ENCODE measurements around the gene ZBTB7B.

DNA sequence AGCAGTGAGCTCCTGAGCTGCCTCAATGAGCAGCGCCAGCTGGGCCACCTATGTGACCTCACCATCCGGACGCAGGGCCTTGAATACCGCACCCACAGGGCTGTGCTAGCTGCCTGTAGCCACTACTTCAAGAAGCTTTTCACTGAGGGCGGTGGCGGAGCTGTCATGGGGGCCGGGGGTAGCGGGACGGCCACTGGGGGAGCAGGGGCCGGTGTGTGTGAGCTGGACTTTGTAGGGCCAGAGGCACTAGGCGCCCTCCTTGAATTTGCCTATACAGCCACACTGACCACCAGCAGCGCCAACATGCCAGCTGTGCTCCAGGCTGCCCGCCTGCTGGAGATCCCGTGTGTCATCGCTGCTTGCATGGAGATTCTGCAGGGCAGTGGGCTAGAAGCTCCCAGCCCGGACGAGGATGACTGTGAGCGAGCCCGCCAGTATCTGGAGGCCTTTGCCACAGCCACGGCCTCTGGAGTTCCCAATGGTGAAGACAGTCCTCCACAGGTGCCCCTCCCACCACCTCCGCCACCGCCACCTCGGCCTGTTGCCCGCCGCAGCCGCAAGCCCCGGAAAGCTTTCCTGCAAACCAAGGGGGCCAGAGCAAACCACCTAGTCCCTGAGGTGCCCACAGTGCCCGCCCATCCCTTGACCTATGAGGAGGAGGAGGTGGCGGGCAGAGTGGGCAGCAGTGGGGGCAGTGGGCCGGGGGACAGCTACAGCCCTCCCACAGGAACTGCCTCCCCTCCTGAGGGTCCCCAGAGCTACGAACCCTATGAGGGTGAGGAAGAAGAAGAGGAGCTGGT, 12.3 kb downstream of the ZBTB7B start:
- TF ChIP-seq, protein P1, sequence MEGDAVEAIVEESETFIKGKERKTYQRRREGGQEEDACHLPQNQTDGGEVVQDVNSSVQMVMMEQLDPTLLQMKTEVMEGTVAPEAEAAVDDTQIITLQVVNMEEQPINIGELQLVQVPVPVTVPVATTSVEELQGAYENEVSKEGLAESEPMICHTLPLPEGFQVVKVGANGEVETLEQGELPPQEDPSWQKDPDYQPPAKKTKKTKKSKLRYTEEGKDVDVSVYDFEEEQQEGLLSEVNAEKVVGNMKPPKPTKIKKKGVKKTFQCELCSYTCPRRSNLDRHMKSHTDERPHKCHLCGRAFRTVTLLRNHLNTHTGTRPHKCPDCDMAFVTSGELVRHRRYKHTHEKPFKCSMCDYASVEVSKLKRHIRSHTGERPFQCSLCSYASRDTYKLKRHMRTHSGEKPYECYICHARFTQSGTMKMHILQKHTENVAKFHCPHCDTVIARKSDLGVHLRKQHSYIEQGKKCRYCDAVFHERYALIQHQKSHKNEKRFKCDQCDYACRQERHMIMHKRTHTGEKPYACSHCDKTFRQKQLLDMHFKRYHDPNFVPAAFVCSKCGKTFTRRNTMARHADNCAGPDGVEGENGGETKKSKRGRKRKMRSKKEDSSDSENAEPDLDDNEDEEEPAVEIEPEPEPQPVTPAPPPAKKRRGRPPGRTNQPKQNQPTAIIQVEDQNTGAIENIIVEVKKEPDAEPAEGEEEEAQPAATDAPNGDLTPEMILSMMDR (conservative IDR thresholded peaks at IDR 0.05; ENCODE audit: low read length) = no peak
- TF ChIP-seq EZH2phosphoT487 (IDR thresholded peaks at IDR 0.05; ENCODE audit: borderline replicate concordance, low read depth, low read length) = no peak

Data from OCI-LY7 (cell line).